ENCODE results near the gene ETNK2. TPM values are rescaled to one million over a fixed set of nuclear protein-coding genes. Genes with fewer than 3 reads are reported as not detected.
A peak's percentile ranks its signal among the peaks of the same experiment; 100 is the strongest.
"Not testable (repeated sequence)": the region's sequence is repeated elsewhere in the genome, so short reads cannot be mapped to it uniquely, and the experiment has no call there.

Gene ETNK2
- total and polyA plus RNA-seq, 3 experiments from 2014 or later, result 0.91 to 6.1 (median 1.1) TPM

GRCh38 chr1:204093421-204093717, 58.5 kb downstream of the ETNK2 start:
- no peaks in the 10 kb centered on the region for H3K9me3 ChIP-seq (ENCODE audit: low read length)
- Mint-ChIP-seq H3K36me3 (no peaks in the 10 kb centered on the region), H3K27me3 (peaks cover 0 to 3% of the 10 kb centered on the region in 2 donors), H3K4me1 (peaks cover 13 to 34% (median 25%) of the 10 kb centered on the region in 3 donors), H3K27ac (peak overlapping the region in 3 of 8 donors; percentile 49 to 70 (median 54)), H3K4me3 (no peak overlapping the region), H3K9me3 (no peaks in the 10 kb centered on the region)
- H3K27me3 ChIP-seq (ENCODE audit: insufficient read depth, low read length, poor library complexity, severe bottlenecking), result no peaks in the 10 kb centered on the region
- ChIA-PET POLR2A (no interaction called here), CTCF (no interaction called here)
- no peak overlapping the region for H3K27ac ChIP-seq (ENCODE audit: low read depth, low read length)
- DNase-seq, result no peak
- no peaks in the 10 kb centered on the region for H3K36me3 ChIP-seq (ENCODE audit: insufficient read depth, low read length)
- H3K4me3 ChIP-seq (ENCODE audit: low read length), result no peak overlapping the region
- H3K4me1 ChIP-seq (ENCODE audit: insufficient read depth, low read length), result no peaks in the 10 kb centered on the region

DNA sequence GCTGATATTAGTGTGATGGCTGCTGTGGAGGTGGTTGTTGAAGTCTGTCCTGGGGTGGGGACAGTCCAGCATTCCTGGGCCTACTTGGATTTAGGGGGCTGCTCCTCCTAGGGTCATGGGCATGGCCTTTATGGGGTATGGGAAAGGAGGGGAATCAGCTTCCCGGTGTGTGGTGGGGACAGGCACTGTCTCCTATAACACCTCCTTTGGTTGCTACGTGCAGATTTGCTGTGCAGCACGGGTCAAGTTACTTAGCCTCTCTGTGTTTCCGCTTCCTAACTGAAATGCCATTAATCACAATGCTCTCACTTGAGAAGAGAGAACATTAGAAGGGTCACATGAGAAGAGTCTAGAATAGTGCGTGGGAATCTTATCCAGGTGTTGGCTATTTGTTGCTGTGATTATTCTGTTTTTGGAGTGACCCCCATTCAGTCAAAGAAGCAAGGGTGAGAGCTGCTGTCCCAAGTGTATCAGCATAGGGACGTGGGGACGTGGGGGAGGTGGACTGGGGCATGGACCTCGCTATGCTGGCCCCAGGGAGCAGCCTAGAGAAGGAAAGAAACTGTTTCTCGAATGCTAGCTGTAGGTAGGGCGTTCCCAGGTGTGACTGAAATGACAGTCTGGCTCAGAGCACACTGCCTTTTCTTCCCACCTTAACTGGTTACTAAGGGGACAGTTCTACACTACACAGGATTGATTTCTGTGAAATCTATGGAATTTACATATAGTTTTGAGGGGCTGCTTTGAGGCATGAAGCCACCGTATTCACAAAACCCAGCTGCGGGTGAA, 59.0 kb downstream of the ETNK2 start:
- peaks cover 0 to 3% of the 10 kb centered on the region in 2 donors for H3K27me3 Mint-ChIP-seq
- no peak overlapping the region for H3K4me3 ChIP-seq (ENCODE audit: low read length)
- H3K27ac ChIP-seq (ENCODE audit: low read depth, low read length), result no peak overlapping the region
- CTCF ChIA-PET, result no interaction called here
- H3K9me3 Mint-ChIP-seq, result no peaks in the 10 kb centered on the region
- POLR2A ChIA-PET, result no interaction called here
- H3K27me3 ChIP-seq (ENCODE audit: insufficient read depth, low read length, poor library complexity, severe bottlenecking), result no peaks in the 10 kb centered on the region
- H3K4me1 Mint-ChIP-seq, result peaks cover 13 to 38% (median 25%) of the 10 kb centered on the region in 3 donors
- no peak overlapping the region for H3K4me3 Mint-ChIP-seq
- no peak for DNase-seq
- no peaks in the 10 kb centered on the region for H3K36me3 Mint-ChIP-seq
- no peaks in the 10 kb centered on the region for H3K9me3 ChIP-seq (ENCODE audit: low read length)
- peak overlapping the region in 5 of 8 donors; percentile 0 to 71 (median 60) for H3K27ac Mint-ChIP-seq
- no peaks in the 10 kb centered on the region for H3K4me1 ChIP-seq (ENCODE audit: insufficient read depth, low read length)
- no peaks in the 10 kb centered on the region for H3K36me3 ChIP-seq (ENCODE audit: insufficient read depth, low read length)

GRCh38 chr1:204091787-204092312, 60.0 kb downstream of the ETNK2 start:
- no peaks in the 10 kb centered on the region for H3K4me1 ChIP-seq (ENCODE audit: insufficient read depth, low read length)
- H3K27ac ChIP-seq (ENCODE audit: low read depth, low read length), result no peak overlapping the region
- Mint-ChIP-seq H3K27me3 (peaks cover 0 to 3% of the 10 kb centered on the region in 2 donors), H3K4me3 (no peak overlapping the region), H3K27ac (peak overlapping the region in 5 of 8 donors; percentile 20 to 80 (median 70)), H3K9me3 (no peaks in the 10 kb centered on the region), H3K36me3 (no peaks in the 10 kb centered on the region), H3K4me1 (peaks cover 17 to 44% (median 25%) of the 10 kb centered on the region in 3 donors)
- ChIA-PET POLR2A (no interaction called here), CTCF (interaction anchor here (1.0 kb wide), 1 partner anchor 46 kb away, joined by 3 read pairs; no protein-coding TSS in a partner anchor)
- no peaks in the 10 kb centered on the region for H3K36me3 ChIP-seq (ENCODE audit: insufficient read depth, low read length)
- DNase-seq, result no peak
- no peaks in the 10 kb centered on the region for H3K27me3 ChIP-seq (ENCODE audit: insufficient read depth, low read length, poor library complexity, severe bottlenecking)
- H3K9me3 ChIP-seq (ENCODE audit: low read length), result no peaks in the 10 kb centered on the region
- H3K4me3 ChIP-seq (ENCODE audit: low read length), result no peak overlapping the region

GRCh38 chr1:204091066-204091465, 60.8 kb downstream of the ETNK2 start:
- Mint-ChIP-seq H3K9me3 (no peaks in the 10 kb centered on the region), H3K27ac (peak overlapping the region in 4 of 8 donors; percentile 38 to 95 (median 58)), H3K36me3 (no peaks in the 10 kb centered on the region), H3K4me3 (no peak overlapping the region), H3K27me3 (peaks cover 0 to 3% of the 10 kb centered on the region in 2 donors), H3K4me1 (peaks cover 17 to 42% (median 22%) of the 10 kb centered on the region in 3 donors)
- Histone ChIP-seq H3K27me3 (ENCODE audit: insufficient read depth, low read length, poor library complexity, severe bottlenecking) (no peaks in the 10 kb centered on the region), H3K36me3 (ENCODE audit: insufficient read depth, low read length) (no peaks in the 10 kb centered on the region), H3K4me3 (ENCODE audit: low read length) (no peak overlapping the region), H3K4me1 (ENCODE audit: insufficient read depth, low read length) (no peaks in the 10 kb centered on the region), H3K9me3 (ENCODE audit: low read length) (no peaks in the 10 kb centered on the region), H3K27ac (ENCODE audit: low read depth, low read length) (no peak overlapping the region)
- DNase-seq, result no peak
- ChIA-PET POLR2A (no interaction called here), CTCF (interaction anchor here (1.0 kb wide), 1 partner anchor 45 kb away, joined by 3 read pairs; no protein-coding TSS in a partner anchor)

DNA sequence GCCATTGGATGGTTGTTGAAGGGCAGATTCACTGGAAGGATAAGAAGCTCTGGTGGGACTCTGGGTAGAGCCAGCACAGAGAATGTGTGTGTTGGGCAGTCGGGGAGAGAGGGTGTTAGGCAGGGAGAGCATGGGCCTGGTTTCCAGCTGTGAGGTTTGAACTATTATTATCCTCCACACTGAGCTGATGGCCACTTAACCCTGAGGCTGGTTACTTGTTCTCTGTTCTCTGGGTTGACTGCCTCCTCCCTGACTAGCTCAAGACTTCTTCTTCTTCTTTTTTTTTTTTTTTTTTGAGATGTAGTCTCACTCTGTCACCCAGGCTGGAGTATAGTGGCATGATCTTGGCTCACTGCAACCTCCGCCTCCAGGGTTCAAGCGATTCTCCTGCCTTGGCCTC, 61.7 kb downstream of the ETNK2 start:
- CTCF ChIA-PET; H3K27me3 Mint-ChIP-seq; H3K9me3 ChIP-seq (ENCODE audit: low read length); H3K36me3 Mint-ChIP-seq; H3K4me3 ChIP-seq (ENCODE audit: low read length); H3K4me1 ChIP-seq (ENCODE audit: insufficient read depth, low read length); H3K36me3 ChIP-seq (ENCODE audit: insufficient read depth, low read length); H3K27ac ChIP-seq (ENCODE audit: low read depth, low read length); H3K27me3 ChIP-seq (ENCODE audit: insufficient read depth, low read length, poor library complexity, severe bottlenecking); POLR2A ChIA-PET; DNase-seq; H3K9me3 Mint-ChIP-seq: not testable (repeated sequence)
- H3K27ac Mint-ChIP-seq, result peak overlapping the region in 4 of 8 donors; percentile 27 to 78 (median 32)
- H3K4me3 Mint-ChIP-seq, result peak overlapping the region in 1 of 7 donors; percentile 61
- H3K4me1 Mint-ChIP-seq, result peaks cover 20 to 43% (median 25%) of the 10 kb centered on the region in 3 donors

DNA sequence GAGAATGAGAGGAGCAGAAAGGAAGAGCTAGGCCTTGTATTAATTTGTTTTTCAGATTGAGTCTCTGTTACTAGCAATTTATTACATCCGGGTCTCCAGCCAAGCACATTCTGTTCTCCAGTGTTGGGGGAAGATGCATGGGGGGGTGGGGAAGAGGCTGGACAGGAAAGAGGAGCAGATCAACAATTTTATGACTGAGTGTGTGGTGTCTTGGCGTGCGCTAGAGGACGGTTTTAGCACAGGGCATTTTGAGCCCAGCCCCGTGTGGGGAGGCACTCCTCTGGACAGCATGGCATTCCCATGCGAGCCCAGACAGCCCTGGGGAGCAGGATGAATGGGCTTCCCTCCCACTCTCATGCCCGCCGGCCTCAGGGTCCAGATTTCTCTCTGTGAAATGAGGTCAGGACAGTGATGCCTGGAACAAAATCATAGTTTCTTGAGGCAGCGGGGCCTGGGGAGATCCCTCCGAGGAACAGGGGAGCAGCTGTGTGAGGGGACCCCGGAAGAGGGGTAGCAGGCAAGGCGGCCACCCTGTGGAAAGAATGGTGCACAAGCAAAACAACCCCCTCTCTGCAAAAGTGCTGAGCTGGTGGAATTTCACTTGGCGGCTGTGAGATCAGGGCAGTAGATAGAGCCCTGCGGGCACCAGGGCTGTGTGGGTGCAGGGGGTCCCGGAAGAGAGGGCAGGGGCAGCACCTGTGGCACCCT, 62.6 kb downstream of the ETNK2 start:
- POLR2A ChIA-PET, result no interaction called here
- peaks cover 0 to 3% of the 10 kb centered on the region in 2 donors for H3K27me3 Mint-ChIP-seq

DNA sequence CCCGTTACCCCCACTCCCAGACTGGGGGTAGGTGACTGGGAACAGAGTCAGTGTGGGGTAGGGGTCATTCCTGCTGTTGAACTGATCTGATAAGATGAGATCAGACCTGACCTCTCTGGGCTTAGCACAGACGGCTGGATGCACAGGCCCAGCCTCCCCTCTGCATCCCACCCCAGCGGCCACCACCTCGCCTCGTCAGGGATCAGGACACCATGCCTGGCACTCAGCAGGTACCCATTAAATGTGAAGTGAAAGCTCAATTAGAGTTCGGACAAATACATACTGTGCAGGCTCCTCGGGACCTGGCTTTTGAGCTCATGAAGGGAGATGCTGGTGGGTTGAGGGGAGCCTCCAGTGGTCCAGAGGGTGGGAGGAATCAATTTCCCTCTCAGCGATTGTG, 63.2 kb downstream of the ETNK2 start:
- no peaks in the 10 kb centered on the region for H3K27me3 ChIP-seq (ENCODE audit: insufficient read depth, low read length, poor library complexity, severe bottlenecking)
- CTCF ChIA-PET, result no interaction called here
- Mint-ChIP-seq H3K4me1 (peaks cover 22 to 48% (median 34%) of the 10 kb centered on the region in 3 donors), H3K4me3 (peak overlapping the region in 1 of 7 donors; percentile 38), H3K9me3 (no peaks in the 10 kb centered on the region), H3K27ac (peak overlapping the region in 6 of 8 donors; percentile 5 to 89 (median 46)), H3K27me3 (peaks cover 0 to 3% of the 10 kb centered on the region in 2 donors), H3K36me3 (no peaks in the 10 kb centered on the region)
- POLR2A ChIA-PET, result no interaction called here
- H3K4me3 ChIP-seq (ENCODE audit: low read length), result no peak overlapping the region
- DNase-seq, result no peak
- H3K4me1 ChIP-seq (ENCODE audit: insufficient read depth, low read length), result no peaks in the 10 kb centered on the region
- no peaks in the 10 kb centered on the region for H3K9me3 ChIP-seq (ENCODE audit: low read length)
- no peak overlapping the region for H3K27ac ChIP-seq (ENCODE audit: low read depth, low read length)
- H3K36me3 ChIP-seq (ENCODE audit: insufficient read depth, low read length), result no peaks in the 10 kb centered on the region

More for the DNA sequence above, 62.6 kb downstream of the ETNK2 start:
- no peaks in the 10 kb centered on the region for H3K4me1 ChIP-seq (ENCODE audit: insufficient read depth, low read length)
- no peaks in the 10 kb centered on the region for H3K36me3 Mint-ChIP-seq
- no peaks in the 10 kb centered on the region for H3K9me3 ChIP-seq (ENCODE audit: low read length)
- no peaks in the 10 kb centered on the region for H3K27me3 ChIP-seq (ENCODE audit: insufficient read depth, low read length, poor library complexity, severe bottlenecking)
- no peaks in the 10 kb centered on the region for H3K9me3 Mint-ChIP-seq
- peak overlapping the region in 7 of 8 donors; percentile 5 to 76 (median 34) for H3K27ac Mint-ChIP-seq
- no peak overlapping the region for H3K4me3 ChIP-seq (ENCODE audit: low read length)
- H3K27ac ChIP-seq (ENCODE audit: low read depth, low read length), result no peak overlapping the region
- peaks cover 25 to 48% (median 30%) of the 10 kb centered on the region in 3 donors for H3K4me1 Mint-ChIP-seq
- peak overlapping the region in 1 of 7 donors; percentile 38 for H3K4me3 Mint-ChIP-seq
- no peak for DNase-seq
- no peaks in the 10 kb centered on the region for H3K36me3 ChIP-seq (ENCODE audit: insufficient read depth, low read length)
- CTCF ChIA-PET, result interaction anchor here (0.6 kb wide), 1 partner anchor 194 kb away, joined by 3 read pairs; no protein-coding TSS in a partner anchor
